GM12875 (cell line): ENCODE results near the gene SYPL2.

ENCODE experiments used
- H3K4me3 ChIP-seq: one replicate; pipeline ENCODE4 v1.5.1; 2011; ENCODE audit warnings: low read depth, low read length, control low read depth
- TF ChIP-seq, protein P1 (sequence below): IDR thresholded peaks from 2 replicates; pipeline ENCODE4 v1.5.1; 2011; ENCODE audit warnings: low read depth, mild to moderate bottlenecking, control low read depth, inconsistent platforms, low read length, moderate library complexity, borderline replicate concordance; ENCODE audit not compliant: insufficient read depth

Gene SYPL2

DNA sequence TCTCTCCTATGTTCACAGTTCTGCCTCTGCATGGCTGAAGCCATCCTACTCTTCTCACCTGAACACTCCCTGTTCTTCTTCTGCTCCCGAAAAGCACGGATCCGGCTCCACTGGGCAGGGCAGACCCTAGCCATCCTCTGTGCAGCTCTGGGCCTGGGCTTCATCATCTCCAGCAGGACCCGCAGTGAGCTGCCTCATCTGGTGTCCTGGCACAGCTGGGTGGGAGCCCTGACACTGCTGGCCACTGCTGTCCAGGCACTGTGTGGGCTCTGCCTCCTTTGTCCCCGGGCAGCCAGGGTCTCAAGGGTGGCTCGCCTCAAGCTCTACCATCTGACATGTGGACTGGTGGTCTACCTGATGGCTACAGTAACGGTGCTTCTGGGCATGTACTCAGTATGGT lies 29.4 kb downstream of the SYPL2 start:
- no peak overlapping the region for H3K4me3 ChIP-seq
- TF ChIP-seq, protein P1, sequence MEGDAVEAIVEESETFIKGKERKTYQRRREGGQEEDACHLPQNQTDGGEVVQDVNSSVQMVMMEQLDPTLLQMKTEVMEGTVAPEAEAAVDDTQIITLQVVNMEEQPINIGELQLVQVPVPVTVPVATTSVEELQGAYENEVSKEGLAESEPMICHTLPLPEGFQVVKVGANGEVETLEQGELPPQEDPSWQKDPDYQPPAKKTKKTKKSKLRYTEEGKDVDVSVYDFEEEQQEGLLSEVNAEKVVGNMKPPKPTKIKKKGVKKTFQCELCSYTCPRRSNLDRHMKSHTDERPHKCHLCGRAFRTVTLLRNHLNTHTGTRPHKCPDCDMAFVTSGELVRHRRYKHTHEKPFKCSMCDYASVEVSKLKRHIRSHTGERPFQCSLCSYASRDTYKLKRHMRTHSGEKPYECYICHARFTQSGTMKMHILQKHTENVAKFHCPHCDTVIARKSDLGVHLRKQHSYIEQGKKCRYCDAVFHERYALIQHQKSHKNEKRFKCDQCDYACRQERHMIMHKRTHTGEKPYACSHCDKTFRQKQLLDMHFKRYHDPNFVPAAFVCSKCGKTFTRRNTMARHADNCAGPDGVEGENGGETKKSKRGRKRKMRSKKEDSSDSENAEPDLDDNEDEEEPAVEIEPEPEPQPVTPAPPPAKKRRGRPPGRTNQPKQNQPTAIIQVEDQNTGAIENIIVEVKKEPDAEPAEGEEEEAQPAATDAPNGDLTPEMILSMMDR = no peak

DNA sequence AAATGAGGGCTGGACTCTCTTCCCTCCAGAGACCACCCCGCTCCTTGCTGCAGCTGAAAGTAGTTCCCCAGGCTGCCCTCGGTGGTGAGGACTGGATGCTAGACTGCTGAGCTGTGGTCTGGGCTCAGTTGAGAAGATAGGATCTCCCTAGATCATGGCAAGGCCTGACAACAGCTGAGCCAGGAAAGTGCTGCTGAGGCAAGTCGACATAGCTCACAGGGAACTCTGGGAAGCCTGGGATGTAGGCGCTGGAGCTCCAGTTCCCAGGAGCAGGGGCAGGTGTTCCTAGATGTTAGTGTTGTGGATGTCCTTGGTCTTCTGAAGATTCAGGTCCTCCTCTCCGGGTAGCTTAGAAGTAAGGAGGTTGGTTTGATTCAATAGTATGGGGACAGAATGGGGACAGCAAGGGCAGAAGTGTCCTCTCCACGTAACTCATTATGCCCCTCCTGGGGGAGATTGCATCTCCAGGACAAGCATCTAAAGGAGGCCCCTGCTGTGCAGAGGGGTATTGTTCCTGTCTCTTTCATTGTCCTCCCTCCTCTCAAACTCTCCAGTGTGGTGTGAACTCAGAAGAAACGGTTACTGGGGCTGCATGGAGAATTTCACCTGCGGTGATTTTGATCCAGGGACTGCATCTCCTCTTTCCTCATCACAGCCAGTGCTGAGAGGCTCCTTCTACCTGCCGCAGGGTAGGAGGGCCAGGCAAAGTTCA lies 31.3 kb downstream of the SYPL2 start:
- H3K4me3 ChIP-seq = no peak overlapping the region
- TF ChIP-seq, protein P1 = no peak

DNA sequence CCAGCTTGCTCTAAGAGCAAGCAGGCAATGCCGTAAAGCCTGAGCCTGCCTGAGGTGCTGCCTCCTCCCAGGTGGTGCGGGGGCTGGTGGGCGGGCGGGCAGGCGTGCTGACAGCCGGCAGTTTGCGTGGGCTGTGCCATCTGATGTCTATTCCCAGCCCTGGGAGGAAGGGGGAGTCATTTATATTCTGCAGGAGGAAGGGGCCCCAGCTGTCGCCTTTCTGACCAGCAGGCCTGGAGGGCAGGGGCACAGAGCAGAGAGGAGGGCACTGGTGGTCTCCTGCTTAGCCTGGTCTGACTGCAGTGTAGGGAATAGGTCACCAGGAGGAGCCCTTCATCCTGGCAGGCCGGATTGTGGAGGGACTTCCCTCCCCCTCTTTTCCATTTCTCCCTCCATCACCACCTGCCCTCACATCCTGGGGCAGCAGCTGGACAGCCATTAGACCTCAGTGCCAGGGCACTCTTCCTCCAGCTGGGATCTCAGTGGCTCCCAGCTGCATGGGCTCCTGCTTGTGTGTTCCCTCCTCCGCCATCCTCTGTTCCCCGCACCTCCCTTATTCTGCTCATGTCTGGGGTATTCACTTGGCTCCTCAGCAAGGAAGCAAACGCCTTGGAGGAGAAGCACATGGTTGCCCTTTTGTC lies 31.9 kb downstream of the SYPL2 start:
- TF ChIP-seq, protein P1 = peak; percentile 58
- H3K4me3 ChIP-seq = no peak overlapping the region

DNA sequence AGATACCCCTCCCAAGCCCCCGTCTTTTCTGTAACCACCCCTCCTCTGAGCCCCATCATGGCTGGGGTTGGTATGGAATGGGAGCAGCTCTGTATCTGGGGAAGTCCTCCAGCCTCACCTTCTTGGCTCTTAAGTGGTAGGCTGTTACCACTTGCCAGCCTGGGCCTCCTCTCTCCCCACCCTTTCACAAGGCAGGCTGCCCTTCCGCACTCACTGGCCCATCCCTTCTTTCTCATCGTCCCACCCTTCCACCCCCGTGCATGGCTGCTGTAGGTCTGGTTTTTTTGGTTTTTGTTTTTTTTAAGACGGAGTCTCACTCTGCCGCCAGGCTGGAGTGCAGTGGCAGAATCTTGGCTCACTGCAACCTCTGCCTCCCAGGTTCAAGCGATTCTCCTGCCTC lies 32.7 kb downstream of the SYPL2 start:
- TF ChIP-seq, protein P1 = no peak
- no peak overlapping the region for H3K4me3 ChIP-seq

DNA sequence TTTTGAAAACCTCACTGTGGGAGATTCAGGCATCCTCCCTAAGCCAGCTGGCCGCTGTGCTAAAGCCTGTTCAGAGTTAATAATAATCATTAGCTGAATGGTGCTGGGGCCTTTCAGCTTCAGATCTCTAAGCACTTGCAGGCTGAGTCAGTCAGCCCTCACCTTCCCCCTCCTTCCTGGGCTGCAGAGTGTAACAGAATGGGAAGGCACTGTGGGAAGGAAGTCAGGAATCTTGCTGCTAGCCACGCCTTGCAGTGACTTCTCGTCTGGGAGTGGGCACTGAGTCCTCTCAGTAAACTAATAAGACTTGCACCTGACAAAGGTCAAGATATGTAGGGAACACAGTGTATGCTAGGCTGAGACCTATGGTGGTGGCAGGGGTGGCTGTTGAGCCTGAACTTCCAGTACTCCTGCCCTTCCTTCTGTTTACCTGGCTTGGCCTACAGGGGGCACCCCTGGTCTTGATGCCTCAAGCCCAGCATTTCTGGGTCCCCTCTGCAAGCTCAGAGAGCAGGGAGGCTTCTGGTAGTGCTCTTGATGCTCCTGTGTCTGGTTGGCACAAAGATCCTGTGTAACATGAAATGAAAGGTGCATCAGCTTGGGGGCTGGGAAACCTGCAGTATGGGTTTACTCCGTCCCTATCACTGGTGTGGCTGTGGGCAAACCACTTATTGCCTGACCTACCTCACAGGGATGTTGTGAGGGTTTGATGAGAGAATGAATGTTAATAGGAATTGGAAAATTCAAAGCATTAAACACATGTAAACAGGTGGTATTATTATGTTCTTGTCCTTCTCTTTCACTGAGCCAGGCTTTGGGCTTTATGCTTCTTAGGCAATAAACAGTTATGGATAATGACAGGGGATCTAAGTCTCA lies 33.6 kb downstream of the SYPL2 start:
- no peak overlapping the region for H3K4me3 ChIP-seq
- TF ChIP-seq, protein P1 = peak; percentile 61

DNA sequence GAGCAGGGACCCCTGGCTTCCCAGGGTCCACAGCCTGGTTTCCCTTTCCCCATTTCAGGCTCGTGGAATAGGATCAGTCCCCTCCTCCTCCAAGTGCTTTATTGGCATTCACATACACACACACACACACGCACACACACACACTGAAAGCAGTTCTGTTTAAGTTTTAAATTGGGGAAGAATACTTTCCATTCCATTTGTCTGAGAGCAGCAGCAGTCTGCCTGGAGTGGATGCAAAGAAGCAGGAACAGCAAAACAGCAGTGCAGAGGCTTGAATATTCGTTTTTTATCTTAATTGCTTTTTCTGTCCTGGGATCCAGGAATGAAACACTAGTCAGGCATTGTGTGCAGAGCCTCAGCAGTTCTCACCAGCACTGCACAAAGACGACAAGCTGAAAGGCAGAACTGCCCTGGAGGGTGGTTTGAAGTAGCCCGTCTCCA lies 34.6 kb downstream of the SYPL2 start:
- H3K4me3 ChIP-seq = no peak overlapping the region
- TF ChIP-seq, protein P1 = no peak
